ENCODE measurements around the gene FAM216A. TPM values are rescaled to one million over a fixed set of nuclear protein-coding genes. Genes with fewer than 3 reads are reported as not detected.
"Not testable (repeated sequence)": the region's sequence is repeated elsewhere in the genome, so short reads cannot be mapped to it uniquely, and the experiment has no call there.

The FAM216A gene
- total RNA-seq, 5 donors from 2014 or later (not counting 1 experiment from before 2014, with no cell fraction given): 6.3 to 16.5 (median 13.2) TPM

- peaks cover 19% of the 10 kb centered on the region for H3K36me3 Mint-ChIP-seq
- H3K9me3 Mint-ChIP-seq: no peaks in the 10 kb centered on the region
- no peak overlapping the region for H3K4me3 Mint-ChIP-seq
- no peaks in the 10 kb centered on the region for H3K9me3 ChIP-seq
- no peak overlapping the region for H3K27ac Mint-ChIP-seq
- peaks cover 18 to 23% (median 21%) of the 10 kb centered on the region in 3 donors for H3K4me1 Mint-ChIP-seq
- ChIA-PET CTCF (interaction anchor here in 1 of 2 donors (1.4 to 2.0 kb wide), 2 partner anchors 15 to 147 kb away, joined by 3 to 7 read pairs; partner anchors contain the start of gene FAM216A), POLR2A (interaction anchor here in 1 of 2 donors (0.6 to 1.2 kb wide), 2 partner anchors 10 to 22 kb away, joined by 5 to 8 read pairs; no protein-coding TSS in a partner anchor)
- H3K27me3 Mint-ChIP-seq: no peaks in the 10 kb centered on the region
- WGBS (ENCODE audit: insufficient coverage): 83% methylated on average over 1 of the region's 4 CpGs
- peaks cover 0 to 27% of the 10 kb centered on the region in 2 donors for H3K36me3 ChIP-seq (ENCODE audit: control insufficient read depth in 2 of 2, extremely low read depth in 1 of 2, insufficient read depth in 1 of 2, low read length in 1 of 2)
- no peak overlapping the region for H3K4me3 ChIP-seq (ENCODE audit: control insufficient read depth in 1 of 2, extremely low read depth in 1 of 2, low read length in 1 of 2)
- DNase-seq (no peak), ATAC-seq (replicated peaks in 1 of 4) (no peak)
- H3K27me3 ChIP-seq (replicated peaks in 1 of 2; ENCODE audit: control insufficient read depth in 2 of 2, extremely low read depth in 1 of 2, insufficient read depth in 2 of 2, low read length in 1 of 2): no peaks in the 10 kb centered on the region
- no peak overlapping the region for H3K27ac ChIP-seq (ENCODE audit: low read length)
- peaks cover 3 to 16% of the 10 kb centered on the region in 2 experiments for H3K4me1 ChIP-seq (ENCODE audit: control insufficient read depth in 1 of 2, extremely low read depth in 1 of 2, insufficient read depth in 2 of 2, low read length in 2 of 2)
Measured at GRCh38 chr12:110453569-110454296, 14.9 kb upstream of the FAM216A start.

- H3K4me1 ChIP-seq (ENCODE audit: control insufficient read depth in 1 of 2, extremely low read depth in 1 of 2, insufficient read depth in 2 of 2, low read length in 2 of 2): no peaks in the 10 kb centered on the region
- H3K27me3 Mint-ChIP-seq: no peaks in the 10 kb centered on the region
- H3K4me3 Mint-ChIP-seq: no peak overlapping the region
- peaks cover 32% of the 10 kb centered on the region for H3K36me3 Mint-ChIP-seq
- WGBS (ENCODE audit: insufficient coverage): 100% methylated on average over 1 of the region's 4 CpGs
- CTCF ChIA-PET: interaction anchor here in 1 of 2 donors (0.6 kb wide), 1 partner anchor 16 kb away, joined by 3 read pairs; no protein-coding TSS in a partner anchor
- H3K9me3 Mint-ChIP-seq: no peaks in the 10 kb centered on the region
- H3K27me3 ChIP-seq (replicated peaks in 1 of 2; ENCODE audit: control insufficient read depth in 2 of 2, extremely low read depth in 1 of 2, insufficient read depth in 2 of 2, low read length in 1 of 2): no peaks in the 10 kb centered on the region
- DNase-seq: no peak
- H3K4me3 ChIP-seq (ENCODE audit: control insufficient read depth in 1 of 2, extremely low read depth in 1 of 2, low read length in 1 of 2): no peak overlapping the region
- peaks cover 6 to 38% of the 10 kb centered on the region in 2 donors for H3K36me3 ChIP-seq (ENCODE audit: control insufficient read depth in 2 of 2, extremely low read depth in 1 of 2, insufficient read depth in 1 of 2, low read length in 1 of 2)
- no peak overlapping the region for H3K27ac ChIP-seq (ENCODE audit: low read length)
- H3K4me1 Mint-ChIP-seq: peaks cover 6 to 8% (median 7%) of the 10 kb centered on the region in 3 donors
- H3K9me3 ChIP-seq: no peaks in the 10 kb centered on the region
- H3K27ac Mint-ChIP-seq: no peak overlapping the region
- POLR2A ChIA-PET: no interaction called here
- ATAC-seq (replicated peaks in 1 of 4): no peak
Measured at GRCh38 chr12:110458756-110459155, 9.9 kb upstream of the FAM216A start.

- H3K9me3 ChIP-seq; H3K27ac Mint-ChIP-seq; ATAC-seq (replicated peaks in 1 of 4); H3K4me3 Mint-ChIP-seq; DNase-seq; H3K27me3 ChIP-seq (replicated peaks in 1 of 2; ENCODE audit: control insufficient read depth in 2 of 2, extremely low read depth in 1 of 2, insufficient read depth in 2 of 2, low read length in 1 of 2); H3K9me3 Mint-ChIP-seq; H3K27me3 Mint-ChIP-seq; H3K27ac ChIP-seq (ENCODE audit: low read length); POLR2A ChIA-PET; H3K4me3 ChIP-seq (ENCODE audit: control insufficient read depth in 1 of 2, extremely low read depth in 1 of 2, low read length in 1 of 2); H3K4me1 ChIP-seq (ENCODE audit: control insufficient read depth in 1 of 2, extremely low read depth in 1 of 2, insufficient read depth in 2 of 2, low read length in 2 of 2): not testable (repeated sequence)
- CTCF ChIA-PET: interaction anchor here in 1 of 2 donors (1.4 kb wide), 1 partner anchor 11 kb away, joined by 3 read pairs; the partner anchor contains the start of gene ARPC3
- H3K36me3 ChIP-seq (ENCODE audit: control insufficient read depth in 2 of 2, extremely low read depth in 1 of 2, insufficient read depth in 1 of 2, low read length in 1 of 2): peaks cover 6 to 40% of the 10 kb centered on the region in 2 donors
- Mint-ChIP-seq H3K4me1 (peaks cover 7 to 15% (median 14%) of the 10 kb centered on the region in 3 donors), H3K36me3 (peaks cover 29% of the 10 kb centered on the region)
- WGBS (ENCODE audit: insufficient coverage): 83% methylated on average over 2 of the region's 5 CpGs
Measured at GRCh38 chr12:110461189-110461588, 7.5 kb upstream of the FAM216A start.

GRCh38 chr12:110465024-110465423 lies 3.6 kb upstream of the FAM216A start:
- H3K27ac ChIP-seq (ENCODE audit: low read length): no peak overlapping the region
- H3K4me3 ChIP-seq (ENCODE audit: control insufficient read depth in 1 of 2, extremely low read depth in 1 of 2, low read length in 1 of 2): no peak overlapping the region
- Mint-ChIP-seq H3K4me1 (peaks cover 33 to 41% (median 40%) of the 10 kb centered on the region in 3 donors), H3K36me3 (peaks cover 20% of the 10 kb centered on the region), H3K27me3 (no peaks in the 10 kb centered on the region), H3K4me3 (peak overlapping the region in 1 of 3 donors; percentile 12), H3K9me3 (no peaks in the 10 kb centered on the region), H3K27ac (no peak overlapping the region)
- ChIA-PET POLR2A (interaction anchor here in 1 of 2 donors (0.6 kb wide), 1 partner anchor 69 kb away, joined by 3 read pairs; no protein-coding TSS in a partner anchor), CTCF (interaction anchor here in 1 of 2 donors (1.0 kb wide), 1 partner anchor 33 kb away, joined by 3 read pairs; no protein-coding TSS in a partner anchor)
- H3K27me3 ChIP-seq (replicated peaks in 1 of 2; ENCODE audit: control insufficient read depth in 2 of 2, extremely low read depth in 1 of 2, insufficient read depth in 2 of 2, low read length in 1 of 2): no peaks in the 10 kb centered on the region
- ATAC-seq (replicated peaks in 1 of 4): no peak
- DNase-seq: no peak
- H3K9me3 ChIP-seq: no peaks in the 10 kb centered on the region
- peaks cover 10 to 24% of the 10 kb centered on the region in 2 experiments for H3K4me1 ChIP-seq (ENCODE audit: control insufficient read depth in 1 of 2, extremely low read depth in 1 of 2, insufficient read depth in 2 of 2, low read length in 2 of 2)
- WGBS (ENCODE audit: insufficient coverage): no CpG with 5 or more reads among the region's 2 CpGs
- peaks cover 0 to 27% of the 10 kb centered on the region in 2 donors for H3K36me3 ChIP-seq (ENCODE audit: control insufficient read depth in 2 of 2, extremely low read depth in 1 of 2, insufficient read depth in 1 of 2, low read length in 1 of 2)

- not testable (repeated sequence) for H3K9me3 Mint-ChIP-seq; H3K27ac ChIP-seq (ENCODE audit: low read length); H3K27me3 Mint-ChIP-seq; H3K9me3 ChIP-seq; DNase-seq; H3K27me3 ChIP-seq (replicated peaks in 1 of 2; ENCODE audit: control insufficient read depth in 2 of 2, extremely low read depth in 1 of 2, insufficient read depth in 2 of 2, low read length in 1 of 2); ATAC-seq (replicated peaks in 1 of 4); H3K27ac Mint-ChIP-seq; H3K4me3 ChIP-seq (ENCODE audit: control insufficient read depth in 1 of 2, extremely low read depth in 1 of 2, low read length in 1 of 2)
- WGBS (ENCODE audit: insufficient coverage): 93% methylated on average over 11 of the region's 11 CpGs
- Mint-ChIP-seq H3K4me3 (peak overlapping the region in 1 of 3 donors; percentile 12), H3K4me1 (peaks cover 37 to 46% (median 43%) of the 10 kb centered on the region in 3 donors), H3K36me3 (peaks cover 16% of the 10 kb centered on the region)
- ChIA-PET POLR2A (interaction anchor here in 1 of 2 donors (0.7 kb wide), 1 partner anchor 24 kb away, joined by 4 read pairs; no protein-coding TSS in a partner anchor), CTCF (interaction anchor here (0.5 to 5.5 kb wide), 4 partner anchors 16 to 1203 kb away, joined by 3 to 49 read pairs (median 4); partner anchors contain the start of genes ARPC3 (in 1 of the 2) and TCTN1 (in 1 of the 2))
- H3K36me3 ChIP-seq (ENCODE audit: control insufficient read depth in 2 of 2, extremely low read depth in 1 of 2, insufficient read depth in 1 of 2, low read length in 1 of 2): peaks cover 0 to 21% of the 10 kb centered on the region in 2 donors
- peaks cover 10 to 26% of the 10 kb centered on the region in 2 experiments for H3K4me1 ChIP-seq (ENCODE audit: control insufficient read depth in 1 of 2, extremely low read depth in 1 of 2, insufficient read depth in 2 of 2, low read length in 2 of 2)
Measured at GRCh38 chr12:110465765-110466164, 2.9 kb upstream of the FAM216A start.

GRCh38 chr12:110466791-110467190 lies 1.9 kb upstream of the FAM216A start:
- no peaks in the 10 kb centered on the region for H3K27me3 ChIP-seq (replicated peaks in 1 of 2; ENCODE audit: control insufficient read depth in 2 of 2, extremely low read depth in 1 of 2, insufficient read depth in 2 of 2, low read length in 1 of 2)
- Mint-ChIP-seq H3K36me3 (peaks cover 10% of the 10 kb centered on the region), H3K27ac (peak overlapping the region in 1 of 2 donors; percentile 39), H3K27me3 (no peaks in the 10 kb centered on the region), H3K9me3 (no peaks in the 10 kb centered on the region), H3K4me3 (peak overlapping the region; percentile 41 to 81 (median 43)), H3K4me1 (peaks cover 37 to 48% (median 45%) of the 10 kb centered on the region in 3 donors)
- H3K4me3 ChIP-seq (ENCODE audit: control insufficient read depth in 1 of 2, extremely low read depth in 1 of 2, low read length in 1 of 2): no peak overlapping the region
- DNase-seq (no peak), ATAC-seq (replicated peaks in 1 of 4) (no peak)
- POLR2A ChIA-PET: interaction anchor here in 1 of 2 donors (0.6 to 0.7 kb wide), 3 partner anchors 21 to 483 kb away, joined by 5 to 8 read pairs (median 5); no protein-coding TSS in a partner anchor
- CTCF ChIA-PET: interaction anchor here in 1 of 2 donors (5.5 kb wide), 1 partner anchor 17 kb away, joined by 49 read pairs; the partner anchor contains the start of gene ARPC3
- 83% methylated on average over 5 of the region's 5 CpGs for WGBS (ENCODE audit: insufficient coverage)
- peaks cover 0 to 20% of the 10 kb centered on the region in 2 donors for H3K36me3 ChIP-seq (ENCODE audit: control insufficient read depth in 2 of 2, extremely low read depth in 1 of 2, insufficient read depth in 1 of 2, low read length in 1 of 2)
- no peak overlapping the region for H3K27ac ChIP-seq (ENCODE audit: low read length)
- H3K9me3 ChIP-seq: no peaks in the 10 kb centered on the region
- H3K4me1 ChIP-seq (ENCODE audit: control insufficient read depth in 1 of 2, extremely low read depth in 1 of 2, insufficient read depth in 2 of 2, low read length in 2 of 2): peaks cover 10 to 26% of the 10 kb centered on the region in 2 experiments
